Neuronal stem cell (in vitro differentiated cells): ENCODE results near the gene COG5.

Experiments
- DNase-seq: peaks from one replicate; pipeline ENCODE4 v3.0.0-alpha.2; 2013; ENCODE audit warnings: low spot score
- H2AFZ ChIP-seq: one replicate; pipeline ENCODE4 v1.6.1; 2013; ENCODE audit warnings: mild to moderate bottlenecking, low read length, inconsistent platforms
- H2AK5ac ChIP-seq: 2 replicates; pipeline ENCODE4 v1.6.1; 2013; ENCODE audit warnings: low read depth, mild to moderate bottlenecking, inconsistent platforms, low read length, moderate library complexity, mixed read lengths
- H2BK120ac ChIP-seq: 2 replicates; pipeline ENCODE4 v1.6.1; 2013; ENCODE audit warnings: low read depth, mild to moderate bottlenecking, inconsistent platforms, low read length, moderate library complexity, mixed read lengths
- H2BK12ac ChIP-seq: one replicate; pipeline ENCODE4 v1.6.1; 2013; ENCODE audit warnings: low read length, inconsistent platforms
- H2BK15ac ChIP-seq: 2 replicates; pipeline ENCODE4 v1.6.1; 2013; ENCODE audit warnings: mild to moderate bottlenecking, low read length, inconsistent platforms, mixed read lengths
- H2BK5ac ChIP-seq: one replicate; pipeline ENCODE4 v1.6.1; 2013; ENCODE audit warnings: inconsistent platforms, mild to moderate bottlenecking, low read length, moderate library complexity
- H3K14ac ChIP-seq: one replicate; pipeline ENCODE4 v1.6.1; 2013; ENCODE audit warnings: low read length, inconsistent platforms
- H3K18ac ChIP-seq: 2 replicates; pipeline ENCODE4 v1.6.1; 2013; ENCODE audit warnings: low read length, inconsistent platforms
- H3K23ac ChIP-seq: 2 replicates; pipeline ENCODE4 v1.6.1; 2013; ENCODE audit warnings: low read depth, mild to moderate bottlenecking, mixed read lengths, low read length, inconsistent platforms; ENCODE audit not compliant: poor library complexity
- H3K27ac ChIP-seq: replicated peaks from 3 replicates; pipeline ENCODE4 v1.5.1; 2013; ENCODE audit warnings: low read length, inconsistent platforms
- H3K27me3 ChIP-seq, 3 experiments: 2 replicates each; pipeline ENCODE4 v1.6.1; 2013; ENCODE audit warnings: low read length in 3 of 3, mild to moderate bottlenecking in 2 of 3, inconsistent platforms in 1 of 3, low read depth in 1 of 3, mixed read lengths in 1 of 3, moderate library complexity in 1 of 3; ENCODE audit not compliant: control insufficient read depth in 3 of 3, insufficient read depth in 3 of 3
- H3K36me3 ChIP-seq, 2 donors: replicated peaks in 1 of 2; 2 replicates each; pipeline ENCODE4 v1.6.1; 2013; ENCODE audit warnings: low read length in 2 of 2; ENCODE audit not compliant: control insufficient read depth in 2 of 2, insufficient read depth in 2 of 2
- H3K4ac ChIP-seq: 2 replicates; pipeline ENCODE4 v1.6.1; 2013; ENCODE audit warnings: inconsistent platforms, mild to moderate bottlenecking, low read length, moderate library complexity
- H3K4me1 ChIP-seq, 2 donors: 1 replicate in 1 of 2; 2 replicates in 1 of 2; pipeline ENCODE4 v1.6.1; 2013; ENCODE audit warnings: low read length in 2 of 2, low read depth in 1 of 2; ENCODE audit not compliant: control insufficient read depth in 2 of 2, insufficient read depth in 1 of 2
- H3K4me2 ChIP-seq: one replicate; pipeline ENCODE4 v1.6.1; 2013; ENCODE audit warnings: mild to moderate bottlenecking, low read length, inconsistent platforms; ENCODE audit not compliant: insufficient read depth, poor library complexity, severe bottlenecking
- H3K4me3 ChIP-seq, 2 donors: 2 replicates each; pipeline ENCODE4 v1.5.1; 2013; ENCODE audit warnings: low read length in 2 of 2, mild to moderate bottlenecking in 2 of 2, inconsistent platforms in 1 of 2, moderate library complexity in 1 of 2
- H3K79me1 ChIP-seq: one replicate; pipeline ENCODE4 v1.6.1; 2013; ENCODE audit warnings: low read depth, mild to moderate bottlenecking, inconsistent platforms, low read length, moderate library complexity
- H3K9ac ChIP-seq: one replicate; pipeline ENCODE4 v1.6.1; 2013; ENCODE audit warnings: mild to moderate bottlenecking, low read depth, low read length, inconsistent platforms; ENCODE audit not compliant: poor library complexity
- H3K9me3 ChIP-seq, 2 donors: replicated peaks in 1 of 2; 2 replicates each; pipeline versions ENCODE3 to v1.6.1; 2013; ENCODE audit warnings: low read length in 2 of 2, mild to moderate bottlenecking in 2 of 2, inconsistent platforms in 1 of 2, low read depth in 1 of 2, mixed read lengths in 1 of 2, moderate library complexity in 1 of 2; ENCODE audit not compliant: control insufficient read depth in 2 of 2, insufficient read depth in 1 of 2
- H4K8ac ChIP-seq: one replicate; pipeline ENCODE4 v1.6.1; 2013; ENCODE audit warnings: low read depth, mild to moderate bottlenecking, inconsistent platforms, low read length, moderate library complexity
- H4K91ac ChIP-seq: one replicate; pipeline ENCODE4 v1.6.1; 2013; ENCODE audit warnings: low read length, low read depth, mild to moderate bottlenecking, inconsistent platforms; ENCODE audit not compliant: poor library complexity
- WGBS, 2 donors: extraction: QIAGEN DNeasy Blood & Tissue Kit; methylation state at CpG; one replicate each; pipeline ENCODE4 v1.1.7; 2013; ENCODE audit warnings: missing lambda C conversion rate in 2 of 2, mixed read lengths in 1 of 2; ENCODE audit not compliant: insufficient read length in 2 of 2, insufficient replicate concordance in 1 of 2; ENCODE audit errors: extremely low coverage in 2 of 2; 5-methylcytosine and 5-hydroxymethylcytosine counted together

COG5 gene

GRCh38 chr7:107208563-107208962 is 355.2 kb downstream of the COG5 start:
- Histone ChIP-seq H3K4me3 (no peak overlapping the region), H4K8ac (no peak overlapping the region), H3K27ac (no peak overlapping the region), H3K14ac (no peak overlapping the region), H3K4me1 (no peaks in the 10 kb centered on the region), H3K4ac (no peak overlapping the region), H3K27me3 (no peaks in the 10 kb centered on the region), H2BK15ac (no peak overlapping the region), H3K9me3 (peaks cover 2 to 3% of the 10 kb centered on the region in 2 donors), H2AK5ac (no peak overlapping the region), H2BK120ac (no peak overlapping the region), H3K9ac (no peak overlapping the region), H2AFZ (no peak overlapping the region), H3K18ac (no peak overlapping the region), H3K36me3 (peaks cover 8 to 54% of the 10 kb centered on the region in 2 donors), H2BK12ac (no peak overlapping the region), H3K4me2 (no peak overlapping the region), H4K91ac (no peak overlapping the region), H3K23ac (no peak overlapping the region), H2BK5ac (no peak overlapping the region), H3K79me1 (no peaks in the 10 kb centered on the region)
- no peak for DNase-seq
- no CpG with 5 or more reads among the region's 5 CpGs for WGBS, 2 donors

DNA sequence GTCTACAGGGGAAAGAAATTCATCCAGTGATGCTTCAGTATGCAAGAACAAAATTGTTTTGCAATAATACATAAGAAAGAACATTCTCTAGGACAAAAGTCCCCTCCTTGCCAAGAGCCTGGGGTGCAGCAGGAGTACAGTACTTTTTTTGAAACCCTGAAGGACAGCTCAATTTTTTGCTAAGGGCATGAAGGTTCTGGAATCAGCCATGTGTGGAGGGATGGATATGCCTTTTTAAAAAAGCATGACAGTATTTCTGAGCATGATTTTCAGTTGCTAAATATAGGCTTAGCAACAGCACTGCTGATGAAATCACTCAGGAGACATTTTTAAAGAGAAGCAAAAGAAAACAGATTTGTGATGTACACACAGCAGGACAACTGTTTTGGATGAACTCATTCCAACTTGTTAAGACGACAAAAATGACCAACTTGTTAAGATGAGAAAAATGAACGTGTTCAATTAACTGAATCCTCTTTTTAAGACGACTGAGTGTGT is 355.6 kb downstream of the COG5 start:
- Histone ChIP-seq H3K9ac (no peak overlapping the region), H3K9me3 (no peaks in the 10 kb centered on the region), H3K23ac (no peak overlapping the region), H2AFZ (no peak overlapping the region), H3K4me3 (no peak overlapping the region), H2AK5ac (no peak overlapping the region), H3K4ac (no peak overlapping the region), H4K91ac (no peak overlapping the region), H2BK12ac (no peak overlapping the region), H3K4me2 (no peak overlapping the region), H3K79me1 (no peaks in the 10 kb centered on the region), H3K14ac (no peak overlapping the region), H3K36me3 (peaks cover 8 to 59% of the 10 kb centered on the region in 2 donors), H2BK120ac (no peak overlapping the region), H2BK15ac (no peak overlapping the region), H2BK5ac (no peak overlapping the region), H3K27ac (no peak overlapping the region), H4K8ac (no peak overlapping the region), H3K18ac (no peak overlapping the region), H3K27me3 (no peaks in the 10 kb centered on the region), H3K4me1 (no peaks in the 10 kb centered on the region)
- no peak for DNase-seq
- WGBS, 2 donors, result no CpG with 5 or more reads among the region's 3 CpGs

GRCh38 chr7:107207459-107207858 is 356.3 kb downstream of the COG5 start:
- no peak overlapping the region for H2BK5ac ChIP-seq
- H3K9me3 ChIP-seq, result no peaks in the 10 kb centered on the region
- WGBS, 2 donors, result no CpG with 5 or more reads among the region's 5 CpGs
- H3K14ac ChIP-seq, result no peak overlapping the region
- H2AFZ ChIP-seq, result no peak overlapping the region
- no peak overlapping the region for H3K4ac ChIP-seq
- no peak overlapping the region for H4K8ac ChIP-seq
- no peaks in the 10 kb centered on the region for H3K27me3 ChIP-seq
- H2BK12ac ChIP-seq, result no peak overlapping the region
- no peaks in the 10 kb centered on the region for H3K4me1 ChIP-seq
- no peak overlapping the region for H3K23ac ChIP-seq
- no peak overlapping the region for H3K27ac ChIP-seq
- H2BK120ac ChIP-seq, result no peak overlapping the region
- H4K91ac ChIP-seq, result no peak overlapping the region
- no peak overlapping the region for H3K4me2 ChIP-seq
- no peaks in the 10 kb centered on the region for H3K79me1 ChIP-seq
- no peak overlapping the region for H3K9ac ChIP-seq
- H2AK5ac ChIP-seq, result no peak overlapping the region
- H3K4me3 ChIP-seq, result no peak overlapping the region
- DNase-seq, result no peak
- H3K36me3 ChIP-seq, result peaks cover 8 to 65% of the 10 kb centered on the region in 2 donors
- H3K18ac ChIP-seq, result no peak overlapping the region
- H2BK15ac ChIP-seq, result no peak overlapping the region

- peaks cover 10 to 72% of the 10 kb centered on the region in 2 donors for H3K36me3 ChIP-seq
- H3K4me3 ChIP-seq, result no peak overlapping the region
- H3K27me3 ChIP-seq, result no peaks in the 10 kb centered on the region
- no peak overlapping the region for H2BK15ac ChIP-seq
- no peaks in the 10 kb centered on the region for H3K9me3 ChIP-seq
- H3K18ac ChIP-seq, result no peak overlapping the region
- no peak overlapping the region for H3K4me2 ChIP-seq
- H3K4ac ChIP-seq, result no peak overlapping the region
- no CpG with 5 or more reads among the region's 3 CpGs for WGBS, 2 donors
- H4K8ac ChIP-seq, result no peak overlapping the region
- no peak overlapping the region for H2BK5ac ChIP-seq
- no peak overlapping the region for H4K91ac ChIP-seq
- no peaks in the 10 kb centered on the region for H3K4me1 ChIP-seq
- no peak overlapping the region for H3K9ac ChIP-seq
- H3K27ac ChIP-seq, result no peak overlapping the region
- no peak overlapping the region for H3K14ac ChIP-seq
- no peak overlapping the region for H2BK12ac ChIP-seq
- no peak overlapping the region for H2AFZ ChIP-seq
- no peak overlapping the region for H2BK120ac ChIP-seq
- DNase-seq, result no peak
- no peak overlapping the region for H3K23ac ChIP-seq
- no peaks in the 10 kb centered on the region for H3K79me1 ChIP-seq
- H2AK5ac ChIP-seq, result no peak overlapping the region
Observed at GRCh38 chr7:107206706-107207105, 357.0 kb downstream of the COG5 start.
